NCI-H1105 treated with DMSO at 0.1 percent for 48 hours (cell line): ENCODE results near the gene ANO2.
"Not testable (repeated sequence)": the region's sequence is repeated elsewhere in the genome, so short reads cannot be mapped to it uniquely, and the experiment has no call there.

Experiments
- DNase-seq: peaks from one replicate; lab custom pipeline; 2025; lab: John Stamatoyannopoulos, UW

The ANO2 gene

GRCh38 chr12:5669624-5670023, 275.4 kb downstream of the ANO2 start:
- not testable (repeated sequence) for DNase-seq

DNA sequence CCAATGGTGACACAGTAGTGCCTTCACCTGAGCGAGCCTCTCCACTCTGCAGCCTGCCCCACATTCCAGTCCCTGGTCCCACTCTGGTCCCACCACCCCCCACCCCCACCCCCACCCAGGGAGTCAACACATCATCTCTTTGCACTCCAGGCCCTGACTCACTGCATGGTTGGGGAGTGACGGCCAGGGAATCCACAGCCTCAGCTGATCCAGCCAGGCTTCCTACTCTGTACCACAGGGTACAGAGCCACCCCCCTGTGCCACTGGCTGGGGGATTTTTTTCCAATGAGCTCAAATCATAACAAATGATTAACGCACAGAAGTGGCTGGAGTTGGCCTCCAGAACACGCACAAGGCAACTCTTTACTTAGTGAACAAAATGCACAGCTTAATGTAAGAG, 279.4 kb downstream of the ANO2 start:
- no peak for DNase-seq

GRCh38 chr12:5661811-5662210, 283.2 kb downstream of the ANO2 start:
- DNase-seq: no peak

DNA sequence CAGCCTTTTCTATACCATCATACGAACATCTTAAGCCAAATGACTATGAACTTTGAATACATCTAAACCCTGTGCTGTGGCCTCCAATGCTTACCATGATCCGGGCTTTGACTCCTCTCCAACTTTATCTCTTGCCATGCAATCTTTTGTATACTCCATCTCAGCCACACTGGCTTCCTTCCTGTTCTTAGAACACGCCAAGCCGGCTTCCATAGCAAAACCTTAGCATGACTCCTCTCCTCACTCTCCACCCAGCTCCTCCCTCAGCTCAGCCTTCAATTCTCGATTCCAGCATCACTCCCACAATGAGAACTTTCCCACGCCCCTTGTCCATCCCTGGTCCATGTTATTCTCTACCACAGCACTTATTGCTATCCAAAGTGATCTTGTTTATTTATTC, 284.8 kb downstream of the ANO2 start:
- DNase-seq: no peak

DNA sequence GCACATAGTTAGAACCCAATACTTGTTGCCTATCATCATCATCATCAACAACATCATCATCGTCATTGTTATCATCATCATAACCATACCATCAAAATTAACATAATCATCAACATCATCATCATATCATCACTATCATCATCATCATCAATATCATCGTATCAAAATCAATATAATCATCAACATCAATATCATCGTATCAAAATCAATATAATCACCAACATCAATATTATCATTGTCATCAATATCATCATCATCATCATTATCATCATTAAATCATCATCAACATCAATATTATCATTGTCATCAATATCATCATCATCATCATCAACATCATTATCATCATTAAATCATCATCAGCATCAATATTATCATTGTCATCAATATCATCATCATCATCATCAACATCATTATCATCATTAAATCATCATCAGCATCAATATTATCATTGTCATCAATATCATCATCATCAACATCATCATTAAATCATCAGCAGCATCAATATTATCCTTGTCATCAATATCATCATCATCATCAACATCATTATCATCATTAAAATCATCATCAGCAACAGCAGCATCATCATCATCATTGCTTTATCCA, 286.6 kb downstream of the ANO2 start:
- not testable (repeated sequence) for DNase-seq

DNA sequence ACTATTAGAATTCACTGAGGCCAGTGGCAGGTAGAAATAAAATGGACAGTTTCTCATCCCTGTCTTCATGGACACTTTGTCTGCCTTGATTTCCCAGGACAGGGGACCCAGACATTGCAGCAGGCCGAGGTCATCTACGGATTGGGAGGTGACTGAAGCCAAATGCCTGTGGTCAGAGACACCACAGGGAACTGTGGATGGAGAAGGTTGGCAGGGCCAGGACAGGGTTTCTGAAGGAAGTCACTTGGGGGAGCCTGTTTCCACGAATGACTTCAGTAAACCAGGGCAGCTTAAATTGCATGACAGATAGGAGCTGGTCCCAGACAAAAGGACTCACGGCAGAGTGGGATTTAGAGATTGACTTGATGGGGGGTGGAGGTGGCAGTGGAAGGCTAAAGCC, 288.2 kb downstream of the ANO2 start:
- no peak for DNase-seq

DNA sequence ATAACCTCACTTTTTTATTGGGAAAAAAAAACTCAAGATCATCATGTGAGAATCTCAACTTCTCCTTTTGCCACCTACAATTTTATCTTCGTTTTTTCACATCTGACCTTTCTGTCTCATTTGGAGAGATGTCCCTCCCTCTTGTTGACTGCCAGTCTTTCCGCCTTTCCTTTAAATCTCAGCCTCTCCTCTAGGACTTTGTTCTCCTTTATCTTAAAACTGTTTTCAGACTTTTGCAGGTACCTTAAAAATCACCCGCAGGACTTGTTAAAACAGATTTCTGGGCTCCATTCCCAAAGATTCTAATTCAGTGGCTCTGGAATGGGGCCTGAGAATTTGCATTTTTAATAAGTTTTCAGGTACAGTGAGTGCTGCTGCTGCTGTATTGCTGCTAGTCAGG, 289.9 kb downstream of the ANO2 start:
- no peak for DNase-seq

- DNase-seq: no peak
Measured at GRCh38 chr12:5654019-5654418, 291.0 kb downstream of the ANO2 start.

DNA sequence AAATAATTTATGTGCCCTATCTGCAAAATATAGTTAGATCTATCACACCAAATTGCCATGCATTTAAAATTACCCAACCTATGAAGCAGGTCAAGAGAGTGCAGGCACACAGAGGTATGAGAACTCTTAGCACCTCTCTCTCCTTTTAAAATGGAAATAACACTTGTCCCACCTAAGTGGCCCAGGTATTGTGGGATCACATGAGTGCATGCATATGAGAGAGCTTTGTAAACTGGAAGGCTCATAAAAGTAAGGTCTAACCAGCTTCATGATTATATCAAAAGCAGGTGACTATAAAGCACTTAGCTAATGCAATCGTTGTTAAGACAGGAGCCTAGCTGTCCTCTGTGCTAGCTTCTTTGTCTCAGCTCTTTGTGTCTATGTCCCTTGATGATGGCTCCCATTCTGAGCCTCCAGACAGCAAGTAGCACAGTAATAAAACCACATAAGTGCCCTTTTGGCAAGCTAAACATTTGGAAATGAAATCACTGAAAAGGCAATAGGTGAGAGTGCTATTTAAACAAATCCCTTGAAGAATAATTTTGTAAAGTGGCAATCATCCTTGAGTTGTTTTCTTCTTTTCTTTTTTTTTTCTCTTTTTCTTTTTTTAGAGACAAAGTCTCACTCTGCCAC, 294.1 kb downstream of the ANO2 start:
- peak; percentile 99 for DNase-seq

- no peak for DNase-seq
Measured at GRCh38 chr12:5650281-5650680, 294.8 kb downstream of the ANO2 start.

DNA sequence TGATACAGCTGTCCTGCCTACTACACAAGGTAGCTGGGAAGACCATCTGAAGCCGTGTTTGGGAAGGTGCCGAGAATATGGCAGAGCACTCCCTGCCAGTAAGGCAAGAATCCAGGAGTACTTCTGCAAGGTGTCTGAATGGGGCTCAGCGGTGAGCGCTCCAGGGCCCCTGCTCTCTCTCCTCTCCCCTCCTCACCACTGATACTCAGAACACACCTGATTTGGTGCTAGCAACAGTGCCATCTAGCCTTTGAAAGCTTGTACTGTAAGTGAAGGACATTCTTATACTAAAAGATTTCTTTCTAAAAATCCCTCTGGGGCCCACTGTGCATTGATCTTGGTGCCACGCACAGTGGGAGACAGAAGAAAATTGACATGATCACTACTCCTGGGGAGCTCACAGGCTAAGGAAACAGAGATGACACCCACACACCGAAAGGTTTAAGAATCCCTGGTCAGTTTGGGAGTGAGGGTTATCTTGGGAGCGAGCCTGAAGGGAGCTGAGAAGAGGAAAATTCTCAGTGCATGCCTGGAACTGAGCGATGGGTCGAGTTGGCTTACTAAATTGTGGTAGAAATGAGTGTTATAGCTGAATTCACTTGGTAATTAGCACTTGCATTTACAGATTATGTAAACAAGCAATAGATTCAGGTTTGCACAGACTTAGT, 296.2 kb downstream of the ANO2 start:
- peak; percentile 95 for DNase-seq

- no peak for DNase-seq
Measured at GRCh38 chr12:5643266-5643665, 301.8 kb downstream of the ANO2 start.

DNA sequence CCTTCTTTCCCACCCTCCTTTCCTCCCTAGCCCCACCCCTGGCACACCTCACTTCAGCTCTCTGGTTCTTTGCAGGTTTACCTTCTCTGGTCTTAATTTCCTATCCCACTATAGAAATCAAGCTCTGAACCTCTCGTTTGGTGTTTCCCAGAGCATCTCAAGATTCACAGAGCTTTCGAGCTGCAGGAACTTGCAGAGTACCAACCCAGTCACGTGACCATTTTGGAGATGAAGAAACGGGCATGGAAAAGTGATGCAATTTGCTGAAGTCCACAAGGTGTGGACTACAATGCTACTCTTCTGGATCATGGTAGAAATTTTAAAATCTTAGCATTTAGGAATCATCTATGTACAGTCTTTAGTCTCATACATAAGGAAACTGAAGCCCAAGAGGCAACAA, 307.4 kb downstream of the ANO2 start:
- DNase-seq: no peak

DNA sequence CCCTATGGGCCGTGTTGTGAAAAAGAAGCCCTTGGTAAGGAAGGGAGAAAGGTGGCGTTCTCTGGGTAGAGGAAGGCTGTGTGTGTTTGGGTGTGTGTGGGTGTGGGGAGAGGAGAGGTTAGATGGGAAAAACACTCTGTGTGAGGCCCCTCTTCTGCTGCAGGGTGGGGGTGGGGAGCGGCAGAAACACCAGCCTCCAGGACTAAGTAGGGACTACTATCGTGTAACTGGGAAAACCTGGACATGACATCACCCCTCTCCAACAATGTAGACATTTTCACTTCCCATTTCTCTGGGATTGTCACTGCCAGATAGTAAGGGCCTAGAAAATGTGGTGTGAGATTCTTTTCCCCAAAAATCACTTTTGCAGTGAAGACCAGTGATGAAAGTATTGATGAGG, 308.2 kb downstream of the ANO2 start:
- no peak for DNase-seq

- no peak for DNase-seq
Measured at GRCh38 chr12:5633106-5633505, 312.0 kb downstream of the ANO2 start.

DNA sequence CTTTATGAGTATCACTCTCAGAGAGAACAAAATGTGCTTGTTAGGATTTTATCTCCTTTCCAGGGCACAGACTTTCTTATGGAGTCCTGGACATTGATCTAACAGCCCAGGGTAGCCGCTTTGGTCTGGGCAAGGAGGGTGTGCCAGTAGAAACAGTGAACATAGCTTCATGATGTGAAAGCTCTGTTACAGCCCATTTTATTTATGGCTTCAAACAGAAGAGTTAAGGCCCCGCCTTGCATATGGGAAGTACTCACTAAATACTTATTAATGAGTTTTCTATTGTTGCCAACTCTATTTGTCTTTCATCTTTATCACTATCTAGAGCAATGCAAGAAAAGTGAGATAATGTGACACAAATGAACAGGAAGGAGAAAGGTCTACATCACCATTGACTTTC, 312.6 kb downstream of the ANO2 start:
- DNase-seq: no peak

- no peak for DNase-seq
Measured at GRCh38 chr12:5631497-5631896, 313.6 kb downstream of the ANO2 start.

DNA sequence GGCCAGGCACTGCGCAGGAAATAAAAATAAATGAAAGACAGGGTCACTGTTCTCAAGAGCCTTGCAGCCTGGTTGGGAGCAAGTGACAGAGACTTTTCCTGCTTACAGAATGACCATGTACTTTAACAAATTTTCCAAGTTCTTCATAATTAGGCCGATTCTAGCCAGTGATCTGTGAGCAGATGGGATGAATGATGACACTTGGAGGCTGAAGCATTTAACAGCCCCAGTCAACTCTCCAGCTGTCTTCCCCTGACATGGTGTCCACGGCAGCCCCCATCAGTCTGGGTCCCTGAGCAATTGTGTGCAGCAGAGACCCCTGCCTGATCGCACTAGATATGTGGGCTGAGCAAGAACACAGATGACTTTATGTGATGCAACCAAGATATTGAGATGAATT, 314.3 kb downstream of the ANO2 start:
- DNase-seq: no peak

- no peak for DNase-seq
Measured at GRCh38 chr12:5628501-5628900, 316.6 kb downstream of the ANO2 start.

GRCh38 chr12:5627053-5627630, 317.9 kb downstream of the ANO2 start:
- no peak for DNase-seq

DNA sequence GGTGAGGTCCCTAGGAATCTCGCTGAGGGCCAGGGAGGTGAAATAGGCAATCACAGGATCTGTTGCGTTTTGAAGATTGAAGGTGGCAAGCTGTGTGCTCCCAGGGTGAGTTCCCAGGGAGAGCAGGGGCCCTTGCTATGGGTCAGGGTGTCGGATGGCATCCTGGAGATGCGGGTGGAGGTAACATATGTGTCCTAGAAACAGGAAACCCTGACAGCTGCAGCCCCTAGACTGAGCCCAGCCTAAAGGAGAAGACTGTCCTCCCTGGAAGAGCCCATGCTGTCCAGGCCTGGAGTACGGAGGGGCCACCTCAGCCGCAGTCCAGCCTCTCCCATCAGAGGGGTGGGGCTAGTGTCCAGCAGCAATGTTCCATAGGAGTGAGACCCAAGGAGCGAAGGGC, 318.9 kb downstream of the ANO2 start:
- no peak for DNase-seq

GRCh38 chr12:5624486-5625272, 320.4 kb downstream of the ANO2 start:
- DNase-seq: no peak

- no peak for DNase-seq
Measured at GRCh38 chr12:5623411-5623810, 321.6 kb downstream of the ANO2 start.
